Natural killer cell (primary cell): ENCODE measurements around the gene DSCAML1. TPM values are rescaled to one million over a fixed set of nuclear protein-coding genes. Genes with fewer than 3 reads are reported as not detected.

Experiments used
- ATAC-seq, 3 donors: fragments of 150-1000 bp in 2 of 3; fragments of 200-7000 bp in 1 of 3; cut with Tn5 transposase; 1 replicate in 1 of 3; 2 replicates in 2 of 3; pipeline ENCODE4 v1.10.0; 2021; ENCODE audit warnings: mild to moderate bottlenecking in 2 of 3, moderate library complexity in 2 of 3
- DNase-seq, 2 donors: peaks; one replicate each; pipeline versions ENCODE4 v3.0.0 to v3.0.0-alpha.2; 2013 to 2021; ENCODE audit warnings: mixed read lengths in 1 of 2
- H3K27ac ChIP-seq: one replicate; pipeline ENCODE4 v1.5.1; 2013; ENCODE audit warnings: mild to moderate bottlenecking, low read length
- H3K27me3 ChIP-seq: one replicate; pipeline ENCODE4 v1.6.1; 2013; ENCODE audit warnings: low read length; ENCODE audit not compliant: control insufficient read depth, insufficient read depth
- H3K36me3 ChIP-seq: one replicate; pipeline ENCODE4 v1.6.1; 2013; ENCODE audit warnings: low read length; ENCODE audit not compliant: control insufficient read depth, insufficient read depth
- H3K4me1 ChIP-seq: one replicate; pipeline ENCODE4 v1.6.1; 2013; ENCODE audit warnings: low read length; ENCODE audit not compliant: control insufficient read depth, insufficient read depth
- H3K4me3 ChIP-seq: one replicate; pipeline ENCODE4 v1.5.1; 2013; ENCODE audit warnings: low read length
- H3K9me3 ChIP-seq: one replicate; pipeline ENCODE4 v1.6.1; 2013; ENCODE audit warnings: low read length; ENCODE audit not compliant: control insufficient read depth, insufficient read depth
- H3K27ac Mint-ChIP-seq, 2 donors: one replicate each; pipeline ENCODE4 v1.8.0; 2022; ENCODE audit warnings: mild to moderate bottlenecking in 2 of 2, mixed read lengths in 2 of 2, moderate library complexity in 1 of 2
- H3K27me3 Mint-ChIP-seq, 2 donors: one replicate each; pipeline ENCODE4 v1.8.0; 2022; ENCODE audit warnings: low read depth in 2 of 2, mixed read lengths in 2 of 2
- H3K36me3 Mint-ChIP-seq: one replicate; pipeline ENCODE4 v1.8.0; 2022; ENCODE audit warnings: mixed read lengths
- H3K4me1 Mint-ChIP-seq, 2 donors: one replicate each; pipeline ENCODE4 v1.8.0; 2022; ENCODE audit warnings: mixed read lengths in 2 of 2
- H3K4me3 Mint-ChIP-seq: one replicate; pipeline ENCODE4 v1.8.0; 2022; ENCODE audit warnings: mild to moderate bottlenecking, moderate library complexity, mixed read lengths
- H3K9me3 Mint-ChIP-seq, 2 donors: one replicate each; pipeline ENCODE4 v1.8.0; 2022; ENCODE audit warnings: mixed read lengths in 2 of 2
- CTCF ChIP-seq: fragments of 200-600 bp; IDR thresholded peaks from one replicate; pipeline ENCODE4 v1.8.0; 2022; ENCODE audit warnings: antibody characterized with exemption
- WGBS: methylation state at CpG from one replicate; pipeline ENCODE4 v1.1.7; 2013; ENCODE audit warnings: missing lambda C conversion rate; ENCODE audit not compliant: insufficient coverage; 5-methylcytosine and 5-hydroxymethylcytosine counted together
- intact Hi-C: fragments of 100-400 bp; cut with micrococcal nuclease; formaldehyde crosslinking; loops from one replicate; pipeline ENCODE4 v1.14.2; 2022
- total RNA-seq, 4 donors: library from RNA; stranded (reverse); fragments of 120-200 nt in 1 of 4; gene quantifications; one replicate each; pipeline versions ENCODE4 v1.2.3 to v1.2.4, GENCODE V29; 2013 to 2022

The DSCAML1 gene
- total RNA-seq, 3 donors from 2014 or later (not counting 1 experiment from before 2014, with no cell fraction given): 0.66 TPM; not detected in 2

DNA sequence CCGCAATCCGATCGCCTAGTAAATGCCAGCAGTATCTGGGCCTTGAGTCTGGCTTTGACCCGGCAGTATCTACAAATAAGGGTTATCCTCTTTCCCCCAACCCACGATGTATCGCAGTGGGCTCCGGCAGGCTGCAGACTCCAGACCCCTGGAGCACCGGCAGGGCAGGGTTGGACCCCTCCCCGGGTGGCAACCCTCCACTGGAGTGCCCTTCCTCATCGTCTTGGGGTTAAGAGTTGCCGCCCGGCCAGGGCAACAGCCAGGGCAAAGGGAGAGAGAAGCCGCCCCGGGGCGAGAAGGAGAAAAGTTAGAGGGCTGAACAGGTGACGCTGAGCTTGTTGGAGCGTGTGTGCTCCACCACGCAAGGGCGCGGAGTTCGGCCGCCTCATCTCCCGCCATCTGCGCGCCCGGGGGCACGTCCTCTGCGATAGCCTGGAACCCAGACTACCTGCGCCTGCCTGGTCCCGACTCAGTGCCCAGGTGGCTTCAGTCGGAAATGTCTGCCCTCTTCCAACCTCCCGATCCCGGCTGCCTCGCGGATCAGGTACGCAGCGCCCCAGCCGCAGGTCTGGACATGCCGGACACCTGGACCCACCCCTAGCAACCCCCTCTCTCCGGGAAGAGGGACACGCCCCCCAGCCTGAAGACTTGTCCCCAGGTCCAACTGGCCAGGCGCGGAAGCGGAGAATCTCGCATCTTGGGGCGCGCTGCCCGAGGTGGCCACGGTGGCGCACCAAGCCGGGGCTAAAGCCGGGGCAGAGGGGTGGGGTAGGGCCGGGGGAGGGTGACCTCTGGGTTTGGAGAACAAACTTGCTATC, 1.2 kb downstream of the DSCAML1 start:
- H3K9me3 Mint-ChIP-seq: no peaks in the 10 kb centered on the region
- no peaks in the 10 kb centered on the region for H3K36me3 ChIP-seq
- H3K4me1 ChIP-seq: peaks cover 19% of the 10 kb centered on the region
- peaks cover 0 to 5% of the 10 kb centered on the region in 2 donors for H3K4me1 Mint-ChIP-seq
- WGBS: 12% methylated on average over 53 of the region's 53 CpGs
- no peak for TF ChIP-seq CTCF
- ATAC-seq (no peak), DNase-seq (peak in 1 of 2 donors; percentile 19)
- no peak overlapping the region for H3K27ac ChIP-seq
- peaks cover 27% of the 10 kb centered on the region for H3K27me3 ChIP-seq
- H3K27me3 Mint-ChIP-seq: peaks cover 50 to 75% of the 10 kb centered on the region in 2 donors
- no peaks in the 10 kb centered on the region for H3K9me3 ChIP-seq
- no peak overlapping the region for H3K4me3 ChIP-seq
- no peaks in the 10 kb centered on the region for H3K36me3 Mint-ChIP-seq
- intact Hi-C loops: no loop called here
- no peak overlapping the region for H3K27ac Mint-ChIP-seq
- H3K4me3 Mint-ChIP-seq: no peak overlapping the region

- Mint-ChIP-seq H3K36me3 (no peaks in the 10 kb centered on the region), H3K4me1 (peaks cover 0 to 5% of the 10 kb centered on the region in 2 donors), H3K4me3 (no peak overlapping the region), H3K27me3 (peaks cover 53 to 73% of the 10 kb centered on the region in 2 donors), H3K27ac (no peak overlapping the region), H3K9me3 (no peaks in the 10 kb centered on the region)
- ATAC-seq (no peak), DNase-seq (no peak)
- 47% methylated on average over 26 of the region's 29 CpGs for WGBS
- Histone ChIP-seq H3K4me3 (no peak overlapping the region), H3K27ac (no peak overlapping the region), H3K4me1 (peaks cover 19% of the 10 kb centered on the region), H3K9me3 (no peaks in the 10 kb centered on the region), H3K27me3 (peaks cover 27% of the 10 kb centered on the region), H3K36me3 (no peaks in the 10 kb centered on the region)
- TF ChIP-seq CTCF: no peak
- intact Hi-C loops: no loop called here
These were observed 2.0 kb downstream of the DSCAML1 start for GRCh38 chr11:117794772-117795629.

DNA sequence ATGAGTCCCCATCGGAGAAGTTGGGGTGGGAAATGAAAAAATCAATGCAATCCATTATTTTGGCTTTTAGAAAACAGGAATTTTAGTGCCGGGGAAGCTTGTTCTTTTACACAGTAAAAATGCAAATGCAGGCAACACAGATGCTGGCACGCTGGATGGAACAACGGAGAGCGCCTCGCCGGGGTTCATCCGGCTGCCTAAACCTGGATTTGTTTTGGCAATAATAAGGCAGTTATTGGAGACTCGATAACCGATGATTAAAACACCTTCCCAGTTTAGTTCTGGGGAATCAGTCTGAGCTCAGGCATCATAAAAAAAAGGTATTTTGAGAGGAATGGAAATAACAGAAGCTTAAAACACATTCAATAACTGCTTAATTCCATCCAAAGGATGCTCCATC, 2.9 kb downstream of the DSCAML1 start:
- DNase-seq: no peak
- H3K9me3 Mint-ChIP-seq: no peaks in the 10 kb centered on the region
- H3K4me3 Mint-ChIP-seq: no peak overlapping the region
- TF ChIP-seq CTCF: no peak
- peaks cover 19% of the 10 kb centered on the region for H3K4me1 ChIP-seq
- peaks cover 0 to 5% of the 10 kb centered on the region in 2 donors for H3K4me1 Mint-ChIP-seq
- no peak overlapping the region for H3K4me3 ChIP-seq
- H3K9me3 ChIP-seq: no peaks in the 10 kb centered on the region
- WGBS: 93% methylated on average over 10 of the region's 10 CpGs
- no peak for ATAC-seq
- no peak overlapping the region for H3K27ac ChIP-seq
- no peaks in the 10 kb centered on the region for H3K36me3 ChIP-seq
- intact Hi-C loops: no loop called here
- peaks cover 27% of the 10 kb centered on the region for H3K27me3 ChIP-seq
- no peak overlapping the region for H3K27ac Mint-ChIP-seq
- no peaks in the 10 kb centered on the region for H3K36me3 Mint-ChIP-seq
- peaks cover 48 to 69% of the 10 kb centered on the region in 2 donors for H3K27me3 Mint-ChIP-seq
